ENCODE data around the gene ZIK1.

Gene ZIK1

DNA sequence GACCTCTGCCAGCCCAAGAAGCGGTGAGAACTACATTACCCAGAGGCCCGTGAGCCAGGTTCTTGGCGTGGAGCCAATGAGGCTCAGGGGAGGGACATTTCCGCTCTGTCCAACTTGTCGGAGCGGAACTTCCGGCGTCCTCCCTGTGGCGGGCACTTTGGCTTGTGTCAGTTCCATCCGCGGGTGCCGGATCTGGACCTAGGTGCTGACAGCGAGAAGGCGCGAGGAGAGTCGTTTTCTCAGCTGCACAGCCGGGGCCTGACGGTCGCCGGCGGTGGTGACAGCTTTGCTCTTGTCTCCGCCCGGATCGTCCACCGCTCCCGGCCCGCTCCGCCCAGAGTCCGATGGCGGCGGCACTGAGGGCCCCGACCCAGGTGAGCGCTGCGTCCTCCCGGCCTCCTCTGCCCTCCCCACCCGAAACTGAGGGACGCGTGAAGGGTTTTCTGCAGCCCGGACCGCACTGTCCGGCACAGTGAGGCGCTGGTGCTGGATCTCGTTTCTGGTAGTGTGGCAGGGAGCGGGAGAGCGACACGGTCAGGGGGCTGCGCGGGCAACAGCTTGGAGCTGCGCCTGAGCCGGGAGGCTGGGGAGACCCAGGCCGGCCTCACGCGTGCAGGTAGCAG lies 15.9 kb downstream of the ZIK1 start, which contains the start of gene ZNF530:
TSS of gene ZNF530 (plus strand) at position 125 of the 623 bp plus-strand sequence. CDS start 4,461 bp downstream, outside the sequence.
- in situ Hi-C loops (cut with MboI; ENCODE audit: low pct_unique_long_range_greater_than_20kb, low sequenced_read_pairs, unreplicated experiment) = no loop called here

GRCh38 chr19:57606931-57607330 lies 23.0 kb downstream of the ZIK1 start:
- in situ Hi-C loops (cut with MboI; ENCODE audit: low pct_unique_long_range_greater_than_20kb, low sequenced_read_pairs, unreplicated experiment) = no loop called here
- TF ChIP-seq CTCF (IDR thresholded peaks at IDR 0.05; ENCODE audit: extremely low read depth, insufficient read depth, missing control alignments) = no peak
- DNase-seq (ENCODE audit: low spot score) = no peak

More for the DNA sequence above, 15.9 kb downstream of the ZIK1 start, which contains the start of gene ZNF530:
- peak; percentile 92 for DNase-seq (ENCODE audit: low spot score)
- no peak for TF ChIP-seq CTCF (IDR thresholded peaks at IDR 0.05; ENCODE audit: extremely low read depth, insufficient read depth, missing control alignments)

DNA sequence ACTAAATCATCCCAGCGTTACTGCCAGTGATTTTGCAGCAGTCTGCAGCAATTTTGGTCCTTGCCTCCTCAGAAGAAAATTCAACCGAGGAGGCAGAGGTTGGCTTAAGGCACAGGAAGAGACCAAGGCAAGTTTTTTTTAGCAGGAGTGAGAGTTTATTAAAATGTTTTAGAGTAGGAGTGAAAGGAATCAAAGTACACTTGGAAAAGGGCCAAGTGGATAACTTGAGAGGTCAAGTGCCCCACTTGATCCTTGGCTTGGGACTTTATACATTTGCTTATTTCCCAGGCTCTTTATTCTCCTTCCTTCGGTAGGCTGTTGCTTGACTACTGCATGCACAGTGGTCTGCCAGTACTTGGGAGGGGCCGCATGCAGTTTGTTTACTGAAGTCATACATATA lies 27.2 kb downstream of the ZIK1 start:
- TF ChIP-seq CTCF (IDR thresholded peaks at IDR 0.05; ENCODE audit: extremely low read depth, insufficient read depth, missing control alignments) = no peak
- no peak for DNase-seq (ENCODE audit: low spot score)
- in situ Hi-C loops (cut with MboI; ENCODE audit: low pct_unique_long_range_greater_than_20kb, low sequenced_read_pairs, unreplicated experiment) = no loop called here

GRCh38 chr19:57613941-57614743 lies 30.2 kb downstream of the ZIK1 start, which contains the start of gene ZNF134:
ZNF134 (plus strand) TSS chr19:57614242; CDS start chr19:57619469, 5,227 bp downstream.
- TF ChIP-seq CTCF (IDR thresholded peaks at IDR 0.05; ENCODE audit: extremely low read depth, insufficient read depth, missing control alignments) = no peak
- peak; percentile 95 for DNase-seq (ENCODE audit: low spot score)
- in situ Hi-C loops (cut with MboI; ENCODE audit: low pct_unique_long_range_greater_than_20kb, low sequenced_read_pairs, unreplicated experiment) = no loop called here

DNA sequence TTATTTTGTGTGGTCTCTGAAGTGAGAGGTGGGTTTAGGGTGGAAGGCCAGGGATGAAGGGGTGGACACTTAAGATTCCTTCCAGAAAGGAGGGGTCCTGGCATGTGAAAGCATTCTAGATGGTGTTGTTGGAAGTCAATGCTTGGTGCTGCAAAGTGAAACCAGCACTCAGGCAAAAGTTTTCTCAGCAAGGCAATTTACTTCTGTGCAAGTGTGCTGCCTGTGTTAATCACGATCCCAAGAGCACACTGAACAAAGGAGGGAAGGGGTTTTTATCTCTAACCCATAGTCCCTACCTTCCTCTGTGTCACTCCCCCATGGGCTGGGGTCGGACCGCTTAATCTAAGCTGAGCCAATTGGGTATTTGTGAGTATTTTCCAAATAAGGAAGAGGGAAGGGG lies 31.4 kb downstream of the ZIK1 start:
- in situ Hi-C loops (cut with MboI; ENCODE audit: low pct_unique_long_range_greater_than_20kb, low sequenced_read_pairs, unreplicated experiment) = no loop called here
- no peak for DNase-seq (ENCODE audit: low spot score)
- no peak for TF ChIP-seq CTCF (IDR thresholded peaks at IDR 0.05; ENCODE audit: extremely low read depth, insufficient read depth, missing control alignments)

DNA sequence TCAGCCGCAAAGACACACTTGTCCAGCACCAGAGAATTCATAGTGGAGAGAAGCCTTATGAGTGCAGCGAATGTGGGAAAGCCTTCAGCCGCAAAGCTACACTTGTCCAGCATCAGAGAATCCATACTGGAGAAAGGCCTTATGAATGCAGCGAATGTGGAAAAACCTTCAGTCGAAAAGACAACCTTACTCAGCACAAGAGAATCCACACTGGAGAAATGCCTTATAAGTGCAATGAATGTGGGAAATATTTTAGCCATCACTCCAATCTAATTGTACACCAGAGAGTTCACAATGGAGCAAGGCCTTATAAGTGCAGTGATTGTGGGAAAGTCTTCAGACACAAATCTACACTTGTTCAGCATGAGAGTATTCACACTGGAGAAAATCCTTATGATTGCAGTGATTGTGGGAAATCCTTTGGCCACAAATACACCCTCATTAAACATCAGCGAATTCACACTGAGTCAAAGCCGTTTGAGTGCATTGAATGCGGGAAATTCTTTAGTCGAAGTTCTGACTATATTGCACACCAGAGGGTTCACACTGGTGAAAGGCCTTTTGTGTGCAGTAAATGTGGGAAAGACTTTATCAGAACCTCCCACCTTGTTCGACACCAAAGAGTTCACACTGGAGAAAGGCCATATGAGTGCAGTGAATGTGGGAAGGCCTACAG lies 36.9 kb downstream of the ZIK1 start:
- in situ Hi-C loops (cut with MboI; ENCODE audit: low pct_unique_long_range_greater_than_20kb, low sequenced_read_pairs, unreplicated experiment) = no loop called here
- DNase-seq (ENCODE audit: low spot score) = no peak

More for the DNA sequence above, 36.9 kb downstream of the ZIK1 start:
- no peak for TF ChIP-seq CTCF (IDR thresholded peaks at IDR 0.05; ENCODE audit: extremely low read depth, insufficient read depth, missing control alignments)

Measured in GM13977 (cell line).